ENCODE results near the gene BTBD7.

The BTBD7 gene

DNA sequence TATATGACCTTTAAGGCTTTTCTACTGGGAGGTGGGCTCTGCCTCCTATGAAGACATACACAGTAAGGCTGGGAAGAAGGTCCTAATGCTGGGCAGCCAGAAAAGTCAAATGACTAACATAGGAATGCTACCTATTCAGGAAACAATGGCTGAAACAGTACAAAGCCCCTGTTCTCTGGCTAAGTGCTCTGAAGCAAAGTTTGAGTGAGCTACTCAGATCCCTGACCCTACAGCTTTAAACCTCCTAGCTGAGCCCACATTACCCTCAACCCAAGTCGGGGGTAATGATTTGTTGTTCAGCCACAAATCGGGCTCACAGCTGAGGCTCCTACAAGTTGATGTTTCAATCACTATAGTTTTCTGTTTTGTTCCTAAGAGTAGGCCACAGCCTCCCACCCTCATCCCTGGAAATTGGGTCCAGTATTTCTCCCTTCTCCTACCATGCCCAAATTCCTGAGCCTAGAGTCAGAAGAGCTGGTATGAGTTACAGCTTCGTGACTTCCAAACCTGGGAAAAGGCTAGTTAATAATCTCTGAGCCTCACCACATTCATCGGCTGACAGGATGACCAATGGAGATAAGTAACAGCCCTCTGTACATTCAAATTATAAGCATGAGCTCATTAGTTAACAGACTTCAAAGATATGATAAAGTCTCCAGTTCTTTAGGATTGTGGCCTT, 46.5 kb downstream of the BTBD7 start:
- no peak for TF ChIP-seq FOXP2 (optimal IDR thresholded peaks at IDR 0.05; ENCODE audit: control extremely low read depth, extremely low read length, insufficient read depth)
- no peak overlapping the region for H3K9ac ChIP-seq (ENCODE audit: insufficient read length)
- H3K4me3 ChIP-seq = no peak overlapping the region
- peaks cover 12% of the 10 kb centered on the region; the same call in 1 of the 2 replicates for H3K36me3 ChIP-seq (ENCODE audit: insufficient read depth, low read length)
- no peaks in the 10 kb centered on the region for H3K9me3 ChIP-seq (ENCODE audit: low read depth, low read length)
- no peak for DNase-seq (ENCODE audit: low read depth, low spot score)
- no peak overlapping the region for H3K27ac ChIP-seq

DNA sequence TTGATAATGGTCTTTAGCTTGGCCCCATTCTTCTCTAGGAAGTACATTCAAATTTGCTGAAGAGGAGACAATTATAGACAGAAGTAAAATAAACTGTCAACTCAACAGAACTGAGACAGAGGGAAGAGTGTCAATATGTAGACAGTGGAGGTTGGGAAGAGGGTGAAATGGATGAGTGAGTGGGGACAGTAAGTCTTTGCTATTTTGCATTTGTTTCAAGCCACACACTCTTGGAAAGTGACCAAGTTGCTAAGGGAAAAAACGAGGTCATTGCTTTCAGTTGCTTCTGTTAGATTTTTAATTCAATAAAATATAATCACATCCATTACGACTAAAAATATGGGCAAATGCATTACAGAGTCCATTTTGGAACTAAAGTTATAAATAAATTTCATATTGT, 47.8 kb downstream of the BTBD7 start:
- Histone ChIP-seq H3K4me3 (no peak overlapping the region), H3K9me3 (ENCODE audit: low read depth, low read length) (no peaks in the 10 kb centered on the region), H3K36me3 (ENCODE audit: insufficient read depth, low read length) (peaks cover 9% of the 10 kb centered on the region; the same call in 1 of the 2 replicates), H3K9ac (ENCODE audit: insufficient read length) (no peak overlapping the region), H3K27ac (peak overlapping the region; percentile 65; the same call in 1 of the 2 replicates)
- TF ChIP-seq POLR2AphosphoS5 (IDR thresholded peaks at IDR 0.05; ENCODE audit: borderline replicate concordance, low read depth, low read length) (no peak), EZH2 (IDR thresholded peaks at IDR 0.05) (no peak), FOXP2 (optimal IDR thresholded peaks at IDR 0.05; ENCODE audit: control extremely low read depth, extremely low read length, insufficient read depth) (no peak)
- no peak for DNase-seq (ENCODE audit: low read depth, low spot score)

DNA sequence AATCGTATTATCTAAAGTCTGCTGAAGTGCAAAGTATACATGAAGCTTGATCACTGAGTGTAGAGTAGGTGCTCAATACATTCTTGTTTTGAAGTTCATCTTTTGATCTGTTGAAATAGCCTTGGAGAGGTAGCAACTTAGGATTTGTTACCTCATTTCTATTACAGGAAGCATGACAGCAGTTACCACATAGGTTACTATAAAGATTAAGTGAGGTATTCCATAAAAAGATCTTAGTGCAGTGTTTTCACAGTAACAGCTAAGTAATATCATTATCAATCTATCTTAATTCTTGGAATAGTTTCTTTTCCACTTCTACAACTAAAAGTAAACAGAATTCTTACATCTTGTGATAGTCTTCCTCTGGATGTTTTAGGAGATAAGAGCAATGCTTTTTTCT, 50.9 kb downstream of the BTBD7 start:
- no peak for TF ChIP-seq POLR2AphosphoS5 (IDR thresholded peaks at IDR 0.05; ENCODE audit: borderline replicate concordance, low read depth, low read length)
- TF ChIP-seq EZH2 (IDR thresholded peaks at IDR 0.05) = no peak
- TF ChIP-seq FOXP2 (optimal IDR thresholded peaks at IDR 0.05; ENCODE audit: control extremely low read depth, extremely low read length, insufficient read depth) = no peak
- no peak for DNase-seq (ENCODE audit: low read depth, low spot score)
- no peak overlapping the region for H3K9ac ChIP-seq (ENCODE audit: insufficient read length)
- H3K36me3 ChIP-seq (ENCODE audit: insufficient read depth, low read length) = no peaks in the 10 kb centered on the region
- no peak overlapping the region for H3K4me3 ChIP-seq
- no peak overlapping the region for H3K27ac ChIP-seq
- H3K9me3 ChIP-seq (ENCODE audit: low read depth, low read length) = no peaks in the 10 kb centered on the region

DNA sequence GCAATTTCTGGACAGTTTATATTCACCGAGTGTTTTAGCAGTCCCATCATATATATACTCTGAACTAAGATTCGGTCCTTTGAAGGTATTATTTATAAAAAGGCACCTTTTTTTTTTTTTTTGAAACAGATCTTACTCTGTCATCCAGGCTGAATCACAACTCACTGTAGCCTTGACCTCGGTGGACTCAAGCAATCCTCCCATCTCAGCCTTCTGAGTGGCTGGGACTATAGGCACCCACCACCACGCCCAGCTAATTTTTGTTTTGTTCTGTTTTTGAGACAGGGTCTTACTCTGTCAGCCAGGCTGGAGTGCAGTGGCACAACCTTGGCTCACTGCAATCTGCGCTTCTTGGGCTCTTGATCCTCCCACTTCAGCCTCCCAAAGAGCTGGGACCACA, 52.1 kb downstream of the BTBD7 start:
- H3K4me3 ChIP-seq = no peak overlapping the region
- no peak for DNase-seq (ENCODE audit: low read depth, low spot score)
- no peak overlapping the region for H3K9ac ChIP-seq (ENCODE audit: insufficient read length)
- no peak overlapping the region for H3K27ac ChIP-seq
- H3K36me3 ChIP-seq (ENCODE audit: insufficient read depth, low read length) = peaks cover 5% of the 10 kb centered on the region; the same call in 1 of the 2 replicates
- TF ChIP-seq FOXP2 (optimal IDR thresholded peaks at IDR 0.05; ENCODE audit: control extremely low read depth, extremely low read length, insufficient read depth) (no peak), EZH2 (IDR thresholded peaks at IDR 0.05) (no peak), POLR2AphosphoS5 (IDR thresholded peaks at IDR 0.05; ENCODE audit: borderline replicate concordance, low read depth, low read length) (no peak)
- H3K9me3 ChIP-seq (ENCODE audit: low read depth, low read length) = no peaks in the 10 kb centered on the region

DNA sequence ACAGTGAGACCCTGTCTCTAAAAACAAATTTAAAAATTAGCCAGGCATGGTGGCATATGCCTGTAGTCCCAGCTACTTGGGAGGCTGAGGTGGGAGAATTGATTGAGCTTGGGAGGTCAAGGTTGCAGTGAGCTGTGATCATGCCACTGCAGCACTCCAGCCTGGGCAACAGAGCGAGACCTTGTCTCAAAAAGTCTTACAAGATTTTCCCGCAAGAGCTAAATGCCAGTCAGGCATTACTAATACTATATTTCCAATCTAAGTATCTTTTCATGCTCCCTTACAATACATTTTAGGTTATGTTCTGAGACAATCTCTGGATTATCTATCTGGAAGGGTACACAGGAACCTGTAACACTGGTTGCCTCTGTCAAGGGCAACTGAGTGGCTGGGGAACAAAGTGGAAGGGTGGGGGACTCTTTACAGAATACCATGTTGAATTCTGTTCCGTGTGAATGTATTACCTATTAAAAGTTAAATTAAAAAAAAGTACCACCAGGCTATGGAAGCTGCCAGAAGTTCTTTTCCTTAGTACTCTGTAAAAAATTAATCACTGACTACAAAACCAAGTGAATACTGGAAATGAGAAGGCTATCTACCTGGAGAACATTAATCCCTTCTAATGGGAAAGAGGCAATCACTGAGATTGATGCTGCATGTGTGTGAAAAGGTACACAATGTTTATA, 56.7 kb downstream of the BTBD7 start:
- Histone ChIP-seq H3K27ac (no peak overlapping the region), H3K36me3 (ENCODE audit: insufficient read depth, low read length) (peaks cover 16% of the 10 kb centered on the region; the same call in 1 of the 2 replicates), H3K4me3 (no peak overlapping the region), H3K9me3 (ENCODE audit: low read depth, low read length) (no peaks in the 10 kb centered on the region), H3K9ac (ENCODE audit: insufficient read length) (no peak overlapping the region)
- TF ChIP-seq FOXP2 (optimal IDR thresholded peaks at IDR 0.05; ENCODE audit: control extremely low read depth, extremely low read length, insufficient read depth) (no peak), EZH2 (IDR thresholded peaks at IDR 0.05) (no peak), POLR2AphosphoS5 (IDR thresholded peaks at IDR 0.05; ENCODE audit: borderline replicate concordance, low read depth, low read length) (no peak)
- DNase-seq (ENCODE audit: low read depth, low spot score) = no peak

DNA sequence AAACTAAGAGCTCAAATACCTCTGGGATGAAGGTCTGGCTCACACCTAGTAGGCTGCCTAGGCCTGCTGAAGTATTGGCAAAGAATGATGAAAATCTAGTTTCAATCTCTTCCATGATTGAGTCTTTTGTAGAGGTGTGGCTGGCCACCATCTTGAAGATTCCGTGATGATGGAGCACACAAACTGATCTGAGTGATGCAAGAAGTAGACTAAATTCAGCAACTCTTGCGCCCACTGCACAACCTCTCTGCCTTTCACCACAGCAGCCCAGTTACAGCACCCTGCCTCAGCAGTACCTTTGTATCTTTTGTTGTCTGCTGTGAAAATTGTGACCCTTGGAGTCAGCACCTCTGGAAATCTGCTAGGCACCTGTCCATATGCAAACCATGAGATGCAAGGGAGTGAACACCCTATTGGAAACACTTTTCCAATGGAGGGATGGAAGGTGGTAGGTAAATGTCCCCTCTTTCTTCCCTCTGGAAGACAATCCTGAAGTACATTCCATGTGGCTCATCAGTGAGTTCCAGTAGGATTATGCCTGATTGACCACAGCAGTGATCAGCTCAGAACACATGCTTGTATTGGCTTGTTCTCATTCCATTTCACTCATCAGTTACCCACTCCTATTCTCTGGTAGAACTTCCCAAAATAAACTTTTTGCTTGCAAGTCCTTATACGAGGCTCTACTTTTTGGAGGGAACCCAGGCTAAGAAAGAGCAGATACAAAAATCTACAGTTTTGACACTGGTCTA, 58.6 kb downstream of the BTBD7 start:
- no peak overlapping the region for H3K27ac ChIP-seq
- no peak for TF ChIP-seq FOXP2 (optimal IDR thresholded peaks at IDR 0.05; ENCODE audit: control extremely low read depth, extremely low read length, insufficient read depth)
- TF ChIP-seq POLR2AphosphoS5 (IDR thresholded peaks at IDR 0.05; ENCODE audit: borderline replicate concordance, low read depth, low read length) = no peak
- no peak for TF ChIP-seq EZH2 (IDR thresholded peaks at IDR 0.05)
- H3K36me3 ChIP-seq (ENCODE audit: insufficient read depth, low read length) = peaks cover 16% of the 10 kb centered on the region; the same call in 1 of the 2 replicates
- no peak for DNase-seq (ENCODE audit: low read depth, low spot score)
- H3K4me3 ChIP-seq = no peak overlapping the region
- H3K9ac ChIP-seq (ENCODE audit: insufficient read length) = no peak overlapping the region
- no peaks in the 10 kb centered on the region for H3K9me3 ChIP-seq (ENCODE audit: low read depth, low read length)

DNA sequence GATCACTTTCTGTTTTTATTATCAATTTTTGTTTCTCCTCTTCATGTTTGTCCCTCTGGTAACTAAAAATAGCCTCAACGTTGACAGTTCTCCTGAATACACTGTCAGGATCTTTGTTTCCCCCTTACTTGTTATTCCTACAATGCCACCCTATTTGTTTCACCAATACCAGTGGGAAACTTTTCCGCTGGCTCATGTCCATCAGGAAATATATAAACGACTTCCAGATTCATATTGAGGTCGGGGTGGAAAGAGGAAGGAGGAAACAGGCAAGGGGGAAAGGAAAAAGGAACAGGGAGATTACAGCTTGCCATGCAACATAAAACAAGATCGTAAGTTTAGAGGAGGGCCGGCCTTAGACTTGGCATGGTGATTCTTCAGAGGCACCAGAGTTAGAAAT, 61.7 kb downstream of the BTBD7 start:
- Histone ChIP-seq H3K27ac (no peak overlapping the region), H3K9ac (ENCODE audit: insufficient read length) (no peak overlapping the region), H3K36me3 (ENCODE audit: insufficient read depth, low read length) (peaks cover 14% of the 10 kb centered on the region; the same call in 1 of the 2 replicates), H3K4me3 (no peak overlapping the region), H3K9me3 (ENCODE audit: low read depth, low read length) (no peaks in the 10 kb centered on the region)
- no peak for TF ChIP-seq EZH2 (IDR thresholded peaks at IDR 0.05)
- DNase-seq (ENCODE audit: low read depth, low spot score) = no peak

DNA sequence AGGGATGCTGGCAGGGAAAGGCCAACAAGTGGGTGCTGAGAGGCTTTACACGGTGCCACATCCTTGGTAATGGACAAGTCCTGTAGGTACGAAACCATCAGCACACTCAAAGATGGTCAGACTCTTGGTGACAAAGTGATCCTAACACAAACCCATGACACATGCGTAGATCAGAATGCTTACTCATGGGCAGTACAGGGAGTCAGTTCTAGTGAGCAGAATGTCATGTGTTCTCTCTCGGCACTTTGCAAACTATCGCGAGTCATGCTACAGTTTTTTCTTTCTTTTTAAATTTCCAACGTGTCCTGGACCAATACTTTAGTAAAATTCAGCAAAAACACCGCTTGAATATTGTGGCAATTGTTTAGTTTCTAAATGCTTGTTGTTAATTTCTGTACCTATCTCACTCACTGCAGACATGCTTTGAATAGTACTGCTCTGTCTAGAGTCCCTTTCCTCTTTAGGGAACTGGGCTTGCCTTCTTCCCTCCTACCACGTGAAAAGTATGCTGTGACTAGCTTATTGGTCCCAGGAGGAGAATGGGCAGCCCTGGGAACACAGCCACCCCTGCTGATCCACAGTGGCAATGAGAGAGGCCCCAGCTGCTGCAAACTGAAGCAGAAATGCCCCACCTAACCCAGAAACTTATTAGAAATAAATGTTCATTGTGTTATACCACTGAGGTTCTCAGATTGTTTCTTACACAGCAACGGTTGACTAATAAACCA, 63.3 kb downstream of the BTBD7 start:
- H3K9me3 ChIP-seq (ENCODE audit: low read depth, low read length) = no peaks in the 10 kb centered on the region
- H3K9ac ChIP-seq (ENCODE audit: insufficient read length) = no peak overlapping the region
- no peak for TF ChIP-seq EZH2 (IDR thresholded peaks at IDR 0.05)
- no peak for TF ChIP-seq POLR2AphosphoS5 (IDR thresholded peaks at IDR 0.05; ENCODE audit: borderline replicate concordance, low read depth, low read length)
- TF ChIP-seq FOXP2 (optimal IDR thresholded peaks at IDR 0.05; ENCODE audit: control extremely low read depth, extremely low read length, insufficient read depth) = no peak
- H3K27ac ChIP-seq = no peak overlapping the region
- H3K36me3 ChIP-seq (ENCODE audit: insufficient read depth, low read length) = 0 out of 2 replicates have a peak, but pooled peaks cover 7% of the 10 kb centered on the region
- DNase-seq (ENCODE audit: low read depth, low spot score) = no peak
- no peak overlapping the region for H3K4me3 ChIP-seq

All from SK-N-MC (cell line).